H1 (cell line): ENCODE measurements around the gene HS6ST3. TPM values are rescaled to one million over a fixed set of nuclear protein-coding genes. Genes with fewer than 3 reads are reported as not detected.

Experiments used
- CTCF ChIA-PET: fragments of 300-600 bp; sonication (Branson Sonifier 250); formaldehyde crosslinking; loops from one replicate; lab custom pipeline; 2021; ENCODE audit not compliant: partially characterized antibody; lab: Charles Lee
- POLR2A ChIA-PET: fragments of 300-600 bp; sonication (Branson Sonifier 250); formaldehyde crosslinking; loops from one replicate; lab custom pipeline; 2021; ENCODE audit warnings: inconsistent platforms; ENCODE audit not compliant: partially characterized antibody; lab: Charles Lee
- DNase-seq, 2 experiments: peaks; one replicate each; pipeline versions ENCODE4 v3.0.0 to v3.0.0-alpha.2; 2010 to 2022; ENCODE audit warnings: low spot score in 2 of 2, low read depth in 1 of 2, mixed read lengths in 1 of 2
- FAIRE-seq: peaks from 2 replicates; lab custom pipeline; 2011; peaks lifted over from hg19 to GRCh38; lab: Jason Lieb, UNC
- H2AFZ ChIP-seq: 2 replicates; pipeline ENCODE4 v1.8.1; 2012; ENCODE audit warnings: low read length, inconsistent platforms
- H2AK5ac ChIP-seq: 2 replicates; pipeline ENCODE4 v1.6.1; 2013; ENCODE audit warnings: low read depth, low read length
- H2BK120ac ChIP-seq: replicated peaks from 2 replicates; pipeline ENCODE3; 2013; ENCODE audit warnings: low read depth, low read length, inconsistent platforms
- H2BK12ac ChIP-seq: 2 replicates; pipeline ENCODE4 v1.6.1; 2013; ENCODE audit warnings: low read depth, low read length
- H2BK15ac ChIP-seq: 2 replicates; pipeline ENCODE4 v1.6.1; 2013; ENCODE audit warnings: low read length
- H2BK20ac ChIP-seq: 2 replicates; pipeline ENCODE4 v1.6.1; 2013; ENCODE audit warnings: low read length
- H2BK5ac ChIP-seq: 2 replicates; pipeline ENCODE4 v1.6.1; 2013; ENCODE audit warnings: low read depth, low read length
- H3K14ac ChIP-seq: 2 replicates; pipeline ENCODE4 v1.6.1; 2013; ENCODE audit warnings: inconsistent platforms; ENCODE audit not compliant: insufficient read length
- H3K18ac ChIP-seq: 2 replicates; pipeline ENCODE4 v1.6.1; 2013; ENCODE audit warnings: low read length; ENCODE audit errors: extremely low read depth
- H3K23ac ChIP-seq: 2 replicates; pipeline ENCODE4 v1.6.1; 2013; ENCODE audit warnings: inconsistent platforms; ENCODE audit not compliant: insufficient read length
- H3K23me2 ChIP-seq: 2 replicates; pipeline ENCODE4 v1.6.1; 2013; ENCODE audit warnings: low read depth, low read length
- H3K27ac ChIP-seq: 2 replicates; pipeline ENCODE4 v1.6.1; 2011; ENCODE audit warnings: low read depth, low read length, inconsistent platforms
- H3K27me3 ChIP-seq, 4 experiments: replicated peaks in 1 of 4; 1 replicate in 1 of 4; 2 replicates in 3 of 4; pipeline versions ENCODE4 v1.6.1 to v1.8.1; 2011 to 2013; ENCODE audit warnings: low read length in 3 of 4, mild to moderate bottlenecking in 3 of 4, inconsistent platforms in 2 of 4, mixed read lengths in 2 of 4, moderate library complexity in 1 of 4; ENCODE audit not compliant: control insufficient read depth in 3 of 4, insufficient read depth in 3 of 4; ENCODE audit errors: extremely low read depth in 1 of 4
- H3K36me3 ChIP-seq, 4 experiments: 2 replicates each; pipeline versions ENCODE4 v1.6.1 to v1.8.1; 2011 to 2013; ENCODE audit warnings: mild to moderate bottlenecking in 4 of 4, low read length in 3 of 4, moderate library complexity in 2 of 4, control low read depth in 1 of 4, inconsistent platforms in 1 of 4; ENCODE audit not compliant: insufficient read depth in 4 of 4, control insufficient read depth in 2 of 4
- H3K4ac ChIP-seq: replicated peaks from 2 replicates; pipeline ENCODE3; 2013; ENCODE audit warnings: low read length, low read depth, mixed read lengths, inconsistent platforms; ENCODE audit not compliant: insufficient read length
- H3K4me1 ChIP-seq, 4 experiments: replicated peaks in 1 of 4; 1 replicate in 1 of 4; 2 replicates in 3 of 4; pipeline versions ENCODE4 v1.6.1 to v1.8.1; 2011 to 2013; ENCODE audit warnings: low read length in 3 of 4, inconsistent platforms in 2 of 4, mixed read lengths in 1 of 4; ENCODE audit not compliant: insufficient read depth in 4 of 4, control insufficient read depth in 3 of 4
- H3K4me2 ChIP-seq, 2 experiments: 2 replicates each; pipeline versions ENCODE4 v1.6.1 to v1.8.1; 2011 to 2013; ENCODE audit warnings: low read depth in 2 of 2, low read length in 2 of 2, control low read depth in 1 of 2, inconsistent platforms in 1 of 2, mild to moderate bottlenecking in 1 of 2; ENCODE audit not compliant: insufficient read depth in 1 of 2
- H3K4me3 ChIP-seq, 4 experiments: fragments of 200-600, 300-600 bp in 1 of 4; sonication (generic), shearing (Covaris generic), sonication (Bioruptor Twin) in 1 of 4; 2 replicates each; pipeline versions ENCODE4 v1.5.1 to v1.8.1; 2011 to 2016; ENCODE audit warnings: low read length in 4 of 4, low read depth in 3 of 4, control low read depth in 2 of 4, inconsistent platforms in 2 of 4, mild to moderate bottlenecking in 2 of 4, mixed read lengths in 1 of 4, moderate library complexity in 1 of 4; ENCODE audit not compliant: insufficient read depth in 2 of 4; ENCODE audit errors: extremely low read depth in 1 of 4
- H3K56ac ChIP-seq: replicated peaks from 2 replicates; pipeline ENCODE3; 2013; ENCODE audit warnings: low read depth, mild to moderate bottlenecking, mixed read lengths, low read length, inconsistent platforms; ENCODE audit not compliant: insufficient read length
- H3K79me1 ChIP-seq: 2 replicates; pipeline ENCODE4 v1.6.1; 2013; ENCODE audit warnings: low read depth, low read length, control low read depth
- H3K79me2 ChIP-seq, 2 experiments: 2 replicates each; pipeline versions ENCODE4 v1.6.1 to v1.8.1; 2012 to 2013; ENCODE audit warnings: low read length in 2 of 2, mild to moderate bottlenecking in 2 of 2, inconsistent platforms in 1 of 2; ENCODE audit not compliant: insufficient read depth in 2 of 2, control insufficient read depth in 1 of 2
- H3K9ac ChIP-seq, 4 experiments: replicated peaks in 1 of 4; 1 replicate in 1 of 4; 2 replicates in 3 of 4; pipeline versions ENCODE4 v1.6.1 to v1.8.1; 2011 to 2013; ENCODE audit warnings: low read depth in 3 of 4, low read length in 3 of 4, control low read depth in 2 of 4, mild to moderate bottlenecking in 2 of 4, moderate library complexity in 2 of 4, inconsistent platforms in 1 of 4; ENCODE audit errors: extremely low read depth in 1 of 4
- H3K9me3 ChIP-seq, 2 experiments: 2 replicates each; pipeline versions ENCODE4 v1.6.1 to v1.8.1; 2012 to 2013; ENCODE audit warnings: mild to moderate bottlenecking in 2 of 2, moderate library complexity in 2 of 2, control low read depth in 1 of 2, inconsistent platforms in 1 of 2, low read depth in 1 of 2, low read length in 1 of 2, mixed read lengths in 1 of 2; ENCODE audit not compliant: insufficient read depth in 2 of 2
- H4K20me1 ChIP-seq, 2 experiments: replicated peaks in 1 of 2; 2 replicates each; pipeline versions ENCODE3 to v1.8.1; 2011 to 2013; ENCODE audit warnings: inconsistent platforms in 2 of 2, low read length in 2 of 2, mild to moderate bottlenecking in 1 of 2; ENCODE audit not compliant: insufficient read depth in 2 of 2, control insufficient read depth in 1 of 2
- H4K5ac ChIP-seq: 2 replicates; pipeline ENCODE4 v1.6.1; 2013; ENCODE audit warnings: low read length, low read depth, mixed read lengths, inconsistent platforms; ENCODE audit not compliant: insufficient read length
- H4K8ac ChIP-seq: 2 replicates; pipeline ENCODE4 v1.8.0; 2013; ENCODE audit warnings: mild to moderate bottlenecking, moderate library complexity, low read length, inconsistent platforms; ENCODE audit not compliant: insufficient read depth; ENCODE audit errors: extremely low read depth
- H4K91ac ChIP-seq: replicated peaks from 2 replicates; pipeline ENCODE3; 2013; ENCODE audit warnings: low read length, mixed read lengths, inconsistent platforms; ENCODE audit not compliant: insufficient read length
- CEBPB ChIP-seq: IDR thresholded peaks from 2 replicates; pipeline ENCODE4 v1.6.1; 2012; ENCODE audit warnings: low read depth, low read length
- CHD1 ChIP-seq: IDR thresholded peaks from 2 replicates; pipeline ENCODE4 v1.6.1; 2012; ENCODE audit warnings: low read depth, low read length, improper control_type of control experiment
- EZH2 ChIP-seq: fragments of 200-600 bp; sonication (generic); IDR thresholded peaks from 2 replicates; pipeline ENCODE4 v1.7.1; 2012; ENCODE audit warnings: low read depth, mild to moderate bottlenecking, moderate library complexity, low read length, inconsistent platforms; ENCODE audit not compliant: severe bottlenecking
- MAFK ChIP-seq: IDR thresholded peaks from 2 replicates; pipeline ENCODE4 v1.6.1; 2012; ENCODE audit warnings: low read depth, mild to moderate bottlenecking, improper control_type of control experiment, low read length
- RAD21 ChIP-seq, 2 experiments: IDR thresholded peaks in 1 of 2; conservative IDR thresholded peaks in 1 of 2; 2 replicates each; pipeline ENCODE4 v1.6.1; 2011; ENCODE audit warnings: low read depth in 2 of 2, low read length in 2 of 2, improper control_type of control experiment in 1 of 2, inconsistent platforms in 1 of 2, mild to moderate bottlenecking in 1 of 2, moderate library complexity in 1 of 2
- RXRA ChIP-seq: IDR thresholded peaks from 2 replicates; pipeline ENCODE4 v1.6.1; 2011; ENCODE audit warnings: low read depth, mild to moderate bottlenecking, low read length, moderate library complexity; ENCODE audit not compliant: insufficient read depth
- SP1 ChIP-seq: IDR thresholded peaks from 2 replicates; pipeline ENCODE4 v1.6.1; 2011; ENCODE audit warnings: low read depth, low read length
- SP4 ChIP-seq: IDR thresholded peaks from 2 replicates; pipeline ENCODE4 v1.6.1; 2012; ENCODE audit warnings: low read length, inconsistent platforms
- SUZ12 ChIP-seq: fragments of 200-600 bp; sonication (generic); IDR thresholded peaks from 2 replicates; pipeline ENCODE4 v1.6.1; 2012; ENCODE audit warnings: mild to moderate bottlenecking, inconsistent platforms, low read length, moderate library complexity, mixed read lengths
- TAF1 ChIP-seq: IDR thresholded peaks from 2 replicates; pipeline ENCODE4 v1.6.1; 2011; ENCODE audit warnings: mild to moderate bottlenecking, low read depth, low read length
- TBP ChIP-seq: IDR thresholded peaks from 2 replicates; pipeline ENCODE4 v1.6.1; 2011; ENCODE audit warnings: low read depth, low read length, improper control_type of control experiment
- WGBS, 2 experiments: shearing (Covaris generic) in 1 of 2; methylation state at CpG; one replicate each; pipeline versions ENCODE4 v1.1.6 to v1.1.7; 2013 to 2015; ENCODE audit warnings: low lambda C conversion rate in 2 of 2, mixed read lengths in 2 of 2, inconsistent platforms in 1 of 2, low coverage in 1 of 2, missing lambda C conversion rate in 1 of 2; ENCODE audit not compliant: insufficient replicate concordance in 2 of 2, insufficient coverage in 1 of 2, insufficient read length in 1 of 2; ENCODE audit errors: extremely low coverage in 1 of 2, missing lambda C conversion rate in 1 of 2; 5-methylcytosine and 5-hydroxymethylcytosine counted together
- polyA plus RNA-seq, 7 experiments: library from polyadenylated mRNA; depleted of rRNA in 3 of 7; stranded (reverse) in 5 of 7; unstranded in 2 of 7; fragments of >200 nt in 5 of 7; fragments of 200-250 nt in 2 of 7; gene quantifications; 1 replicate in 5 of 7; 2 replicates in 1 of 7; 4 replicates in 1 of 7; pipeline versions ENCODE4 v1.2.1 to v1.2.3, GENCODE V29; 2011 to 2013; ENCODE audit warnings: missing spikeins in 2 of 7, mixed read lengths in 2 of 7
- total RNA-seq: library from RNA; stranded (reverse); fragmentation: NEBNext Ultra II Directional; extraction: Animal tissue kit (Norgen Biotek cat#: 25700); gene quantifications from 2 replicates; pipeline ENCODE4 v1.2.1, GENCODE V29; 2021
- TF ChIP-seq, protein P1 (sequence below): IDR thresholded peaks from 2 replicates; pipeline ENCODE4 v1.6.1; 2012; ENCODE audit warnings: low read length, inconsistent platforms
- TF ChIP-seq, protein P2 (sequence below): IDR thresholded peaks from 2 replicates; pipeline ENCODE4 v1.6.1; 2011; ENCODE audit warnings: low read length, improper control_type of control experiment

The HS6ST3 gene
- total and polyA plus RNA-seq, 2 of the 8 experiments (the other 6 are each of a cell fraction or from before 2014, with no cell fraction given), result 0.45 to 1.2 TPM

DNA sequence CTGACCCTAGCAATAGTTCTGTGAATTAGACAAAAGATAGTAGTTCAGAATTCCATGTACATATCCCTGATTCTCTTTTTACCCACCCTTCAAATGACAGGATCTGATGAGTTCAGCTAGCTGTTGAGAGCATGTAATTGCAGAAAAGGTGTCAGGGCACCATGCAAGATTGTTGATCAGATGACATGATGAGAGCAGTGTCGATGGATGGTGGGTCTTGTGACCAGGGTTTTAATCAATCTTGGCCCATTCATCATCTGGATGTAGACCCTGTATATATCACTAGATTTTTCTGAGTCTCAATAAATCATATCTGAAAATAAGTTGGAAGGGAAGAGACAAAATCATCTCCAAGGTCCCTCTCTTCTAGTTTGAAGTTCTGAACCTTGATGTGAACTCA is 525.3 kb downstream of the HS6ST3 start:
- no peak overlapping the region for H3K27ac ChIP-seq
- no peak overlapping the region for H3K14ac ChIP-seq
- no peak overlapping the region for H4K91ac ChIP-seq
- H3K4ac ChIP-seq, result no peak overlapping the region
- no peaks in the 10 kb centered on the region for H3K27me3 ChIP-seq
- no peak overlapping the region for H3K18ac ChIP-seq
- H3K4me1 ChIP-seq, result no peaks in the 10 kb centered on the region
- H3K4me2 ChIP-seq, result no peak overlapping the region
- no peak for FAIRE-seq
- DNase-seq, result no peak
- no peak overlapping the region for H2AK5ac ChIP-seq
- H2BK12ac ChIP-seq, result no peak overlapping the region
- no peak overlapping the region for H2BK20ac ChIP-seq
- no peaks in the 10 kb centered on the region for H3K79me2 ChIP-seq
- CTCF ChIA-PET, result no interaction called here
- no peak overlapping the region for H3K23ac ChIP-seq
- H4K8ac ChIP-seq, result no peak overlapping the region
- H3K36me3 ChIP-seq, result no peaks in the 10 kb centered on the region
- H3K9ac ChIP-seq, result no peak overlapping the region
- no peak overlapping the region for H2BK15ac ChIP-seq
- WGBS, 2 experiments, result 91% methylated on average over 1 of the region's 1 CpG; no CpG with 5 or more reads in 1 of the 2 experiments
- H3K56ac ChIP-seq, result no peak overlapping the region
- no peaks in the 10 kb centered on the region for H3K23me2 ChIP-seq
- POLR2A ChIA-PET, result no interaction called here
- no peaks in the 10 kb centered on the region for H4K20me1 ChIP-seq
- H4K5ac ChIP-seq, result no peak overlapping the region
- no peaks in the 10 kb centered on the region for H3K79me1 ChIP-seq
- no peaks in the 10 kb centered on the region for H3K9me3 ChIP-seq
- no peak overlapping the region for H2AFZ ChIP-seq
- no peak overlapping the region for H2BK120ac ChIP-seq
- H2BK5ac ChIP-seq, result no peak overlapping the region
- no peak overlapping the region for H3K4me3 ChIP-seq
- TF ChIP-seq RAD21 (IDR thresholded peaks at IDR 0.05 in 1 of 2, conservative IDR thresholded peaks at IDR 0.05 in 1 of 2; ENCODE audit: low read depth in 2 of 2, low read length in 2 of 2) (no peak), CHD1 (no peak), EZH2 (no peak), SUZ12 (no peak), SP1 (no peak), TAF1 (no peak), CEBPB (no peak), TBP (no peak), MAFK (no peak), RXRA (no peak), SP4 (no peak)
- TF ChIP-seq, protein P1, sequence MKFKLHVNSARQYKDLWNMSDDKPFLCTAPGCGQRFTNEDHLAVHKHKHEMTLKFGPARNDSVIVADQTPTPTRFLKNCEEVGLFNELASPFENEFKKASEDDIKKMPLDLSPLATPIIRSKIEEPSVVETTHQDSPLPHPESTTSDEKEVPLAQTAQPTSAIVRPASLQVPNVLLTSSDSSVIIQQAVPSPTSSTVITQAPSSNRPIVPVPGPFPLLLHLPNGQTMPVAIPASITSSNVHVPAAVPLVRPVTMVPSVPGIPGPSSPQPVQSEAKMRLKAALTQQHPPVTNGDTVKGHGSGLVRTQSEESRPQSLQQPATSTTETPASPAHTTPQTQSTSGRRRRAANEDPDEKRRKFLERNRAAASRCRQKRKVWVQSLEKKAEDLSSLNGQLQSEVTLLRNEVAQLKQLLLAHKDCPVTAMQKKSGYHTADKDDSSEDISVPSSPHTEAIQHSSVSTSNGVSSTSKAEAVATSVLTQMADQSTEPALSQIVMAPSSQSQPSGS, result no peak
- TF ChIP-seq, protein P2, sequence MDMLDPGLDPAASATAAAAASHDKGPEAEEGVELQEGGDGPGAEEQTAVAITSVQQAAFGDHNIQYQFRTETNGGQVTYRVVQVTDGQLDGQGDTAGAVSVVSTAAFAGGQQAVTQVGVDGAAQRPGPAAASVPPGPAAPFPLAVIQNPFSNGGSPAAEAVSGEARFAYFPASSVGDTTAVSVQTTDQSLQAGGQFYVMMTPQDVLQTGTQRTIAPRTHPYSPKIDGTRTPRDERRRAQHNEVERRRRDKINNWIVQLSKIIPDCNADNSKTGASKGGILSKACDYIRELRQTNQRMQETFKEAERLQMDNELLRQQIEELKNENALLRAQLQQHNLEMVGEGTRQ, result no peak
